GM19372 (cell line): ENCODE data around the gene SMAD3.

ENCODE experiments used
- ATAC-seq: cut with Tn5 transposase; IDR thresholded peaks from one replicate; pipeline ENCODE4 v1.9.1; 2021; ENCODE audit warnings: mild to moderate bottlenecking, low read depth, moderate library complexity; ENCODE audit not compliant: unreplicated experiment

SMAD3 gene

DNA sequence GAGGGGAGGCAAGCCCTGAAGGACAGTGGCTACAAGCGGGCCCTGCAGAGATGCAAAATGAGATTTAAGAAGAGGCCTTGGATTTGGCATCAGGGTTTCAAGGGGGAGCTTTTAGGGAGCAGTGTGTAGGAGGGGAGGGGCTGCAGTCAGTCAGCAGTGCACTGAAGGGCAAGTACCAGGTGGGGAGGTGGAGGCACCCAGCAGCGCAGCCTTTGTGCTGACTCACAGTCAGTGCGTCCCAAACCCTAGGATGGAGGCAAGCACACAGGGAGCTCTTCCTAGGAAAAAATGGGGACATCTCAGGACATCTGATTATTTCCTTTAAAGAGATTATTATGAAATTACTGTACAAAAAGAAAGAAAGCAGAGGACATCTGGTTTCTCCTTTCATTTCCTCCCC lies 109.0 kb downstream of the SMAD3 start:
- ATAC-seq: no peak

DNA sequence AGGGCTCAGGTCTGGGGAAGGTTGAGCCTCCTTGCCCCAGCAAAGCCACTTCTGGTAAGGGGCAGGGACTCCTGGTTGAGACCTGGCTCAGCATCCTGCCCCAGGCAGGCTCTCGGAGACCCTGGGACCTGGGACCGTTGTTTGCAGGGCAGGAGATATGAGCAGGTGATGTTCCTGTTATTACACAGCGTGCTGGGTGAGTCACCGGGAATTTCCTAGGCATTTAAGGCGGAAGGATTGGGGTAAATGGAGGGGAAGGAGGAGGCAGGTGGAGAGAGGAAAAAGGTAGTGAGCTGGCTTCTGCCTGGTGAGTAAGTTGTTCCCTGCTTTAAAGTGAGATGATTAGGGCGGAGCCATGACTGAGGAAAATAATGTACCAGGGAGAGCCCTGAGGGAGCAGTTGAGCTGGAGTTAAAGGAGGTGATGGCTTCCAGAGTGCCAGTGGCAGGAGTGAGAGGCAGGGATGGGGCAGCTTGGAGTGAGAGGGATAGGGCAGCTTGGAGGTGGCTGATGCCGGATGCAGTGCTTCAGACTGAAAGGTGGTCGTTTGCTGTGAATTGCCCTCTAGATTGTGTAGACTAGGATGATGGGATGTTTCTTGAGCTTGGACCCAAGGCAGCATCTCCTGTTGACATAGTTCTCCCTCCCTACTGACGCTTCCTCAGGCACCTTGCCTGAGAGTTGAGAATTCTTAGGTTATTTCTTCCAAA lies 109.6 kb downstream of the SMAD3 start:
- ATAC-seq: no peak

DNA sequence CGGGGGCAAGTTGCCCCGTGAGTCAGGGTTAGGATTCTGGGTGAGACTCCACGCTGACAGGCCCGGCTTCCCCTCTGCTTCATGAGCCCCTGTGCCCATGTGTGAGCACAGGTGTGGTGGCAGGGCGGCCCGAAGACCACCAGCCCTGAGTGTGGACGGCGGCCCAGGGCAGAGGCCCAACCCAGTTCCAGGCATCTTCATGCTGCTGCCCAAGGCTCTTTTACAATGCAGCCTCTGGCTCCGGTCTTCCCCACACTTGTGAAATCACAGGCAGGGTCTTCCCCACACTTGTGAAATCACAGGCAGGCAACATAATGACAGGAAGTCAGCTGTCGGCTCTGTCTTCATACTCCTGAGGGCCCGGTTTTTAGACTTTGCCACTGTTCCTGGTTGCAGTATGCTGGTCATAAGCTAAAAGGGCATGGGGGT lies 110.3 kb downstream of the SMAD3 start:
- no peak for ATAC-seq

DNA sequence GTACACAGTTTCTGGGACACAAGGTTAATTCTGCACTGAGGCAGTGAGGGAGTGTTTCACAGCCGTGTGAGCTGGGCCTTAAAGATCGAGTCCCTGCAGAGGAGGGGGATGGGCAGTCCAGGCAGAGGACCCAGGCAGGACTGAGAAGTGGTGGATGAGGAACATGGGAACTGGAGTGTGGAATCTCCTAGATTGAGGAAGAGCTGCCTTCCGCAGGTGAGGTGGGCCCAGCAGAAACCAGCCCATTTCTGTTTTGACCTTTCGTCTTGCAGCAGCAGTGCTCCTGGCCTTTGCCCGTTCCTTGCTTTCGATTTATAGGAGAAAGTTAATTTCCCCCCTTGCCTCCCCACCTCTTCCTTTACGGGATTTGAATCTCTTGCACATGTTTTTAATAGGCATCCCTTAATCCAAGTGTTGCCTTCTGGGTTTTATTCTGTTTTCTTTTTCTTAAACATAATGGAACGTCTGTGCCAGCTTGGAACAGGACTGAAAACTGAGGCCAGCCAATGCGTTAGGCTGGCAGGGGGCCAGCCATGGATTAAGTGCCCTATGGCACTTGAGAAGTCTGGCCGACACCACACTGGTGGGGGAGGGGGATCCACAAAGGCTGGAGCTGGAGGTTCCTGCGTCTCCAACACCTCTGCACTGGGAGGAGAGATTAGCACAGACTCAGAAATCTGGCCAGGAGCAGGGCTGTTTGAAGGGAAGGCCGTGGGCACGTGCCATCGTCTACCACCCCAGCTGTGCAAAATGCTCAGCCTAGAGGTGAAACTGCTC lies 111.0 kb downstream of the SMAD3 start:
- ATAC-seq: no peak

DNA sequence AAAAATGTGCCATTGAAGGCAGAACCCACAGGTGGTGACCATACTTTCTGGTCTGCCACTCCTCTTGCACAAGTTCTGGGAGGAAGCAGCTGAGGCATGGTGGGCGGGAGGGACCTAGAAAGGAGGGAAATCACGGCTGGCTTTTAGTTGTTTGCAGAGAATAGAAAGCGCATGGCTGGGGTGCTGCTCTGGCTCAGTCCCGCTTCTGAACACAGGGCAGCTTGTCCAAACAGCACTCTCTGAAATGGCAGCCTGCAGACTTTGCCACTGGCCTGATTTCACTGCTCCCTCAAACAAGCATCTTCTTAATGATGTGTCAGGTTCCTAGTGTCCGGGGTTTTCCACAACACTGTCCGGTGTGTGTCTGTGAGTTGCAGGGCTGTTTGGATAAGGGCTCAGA lies 112.3 kb downstream of the SMAD3 start:
- no peak for ATAC-seq

DNA sequence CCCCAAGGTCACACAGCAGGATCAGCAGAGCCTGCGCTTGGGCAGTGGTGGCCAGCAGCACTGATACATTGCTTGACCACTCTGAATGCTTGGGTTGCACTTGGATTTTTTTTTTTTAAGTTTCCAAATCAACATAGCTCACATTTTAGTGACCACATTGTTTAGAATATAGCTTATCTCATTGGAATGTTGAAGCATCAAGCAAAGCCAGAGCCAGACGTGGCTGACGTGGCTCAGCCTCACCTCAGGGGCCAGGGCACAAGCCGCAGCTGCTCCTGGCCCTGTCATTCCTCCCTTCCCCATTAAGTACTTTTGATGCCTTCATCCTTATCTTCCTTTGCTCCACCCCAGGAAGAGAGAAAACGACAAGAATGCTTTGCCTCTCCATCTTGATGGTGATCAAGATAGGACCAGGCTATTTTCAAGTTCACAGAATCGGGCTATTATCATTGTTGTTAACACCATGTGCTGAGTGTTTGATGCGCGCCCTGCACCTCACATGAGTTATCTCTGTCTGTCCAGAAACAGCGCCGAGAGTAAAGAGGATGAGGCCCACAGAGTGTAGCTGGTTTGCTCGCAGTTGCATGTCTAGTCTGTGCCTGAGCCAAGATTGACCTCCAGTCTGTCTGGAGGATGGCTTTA lies 113.3 kb downstream of the SMAD3 start:
- ATAC-seq: no peak

DNA sequence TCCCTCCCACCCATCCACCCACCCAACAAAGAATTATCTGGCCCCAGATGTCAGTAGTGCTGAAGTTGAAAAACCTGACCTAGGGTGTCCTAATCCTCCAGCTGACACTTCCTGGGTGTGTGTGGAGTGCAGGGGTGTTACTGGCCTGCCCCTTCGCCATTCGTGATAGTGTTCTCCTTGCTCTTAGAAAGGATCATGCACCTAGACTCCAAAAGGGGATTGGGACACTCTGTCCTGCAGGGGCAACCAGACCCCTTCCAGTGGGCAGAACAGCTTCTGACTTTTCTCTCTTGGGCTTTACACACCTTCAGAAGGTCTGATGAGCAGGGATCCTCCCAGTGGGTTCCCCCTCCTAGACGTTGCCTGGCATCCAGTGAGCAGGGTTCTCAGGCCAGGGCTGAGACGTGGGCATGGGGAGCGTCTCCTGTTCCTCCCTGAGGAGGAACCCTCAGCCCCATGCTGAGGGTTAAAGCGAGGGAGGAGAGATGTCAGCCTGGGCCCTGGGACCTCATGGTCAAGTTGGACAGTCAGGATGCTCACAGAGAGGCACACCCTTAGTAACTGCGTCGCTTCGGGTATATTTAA lies 114.1 kb downstream of the SMAD3 start:
- no peak for ATAC-seq

DNA sequence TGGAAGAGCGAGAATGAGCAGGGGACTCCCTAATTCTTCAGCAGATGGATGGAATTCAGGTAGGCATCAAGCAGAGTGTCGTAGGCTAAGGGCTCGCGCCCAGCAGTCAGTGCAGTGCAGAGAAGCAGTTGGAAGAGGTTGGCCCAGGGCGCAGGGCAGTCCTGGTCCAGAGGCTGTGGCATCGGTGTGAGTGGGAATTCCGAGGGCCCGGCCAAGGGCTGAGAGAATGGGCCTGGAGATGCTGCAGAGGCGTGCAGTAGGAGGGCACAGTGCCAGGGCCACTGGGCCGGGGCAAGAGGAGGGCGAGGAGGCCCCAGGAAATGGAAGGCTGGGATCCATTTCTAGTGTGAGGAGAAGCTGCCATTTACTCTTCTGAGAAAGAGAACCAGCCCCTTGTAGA lies 114.6 kb downstream of the SMAD3 start:
- ATAC-seq: no peak

DNA sequence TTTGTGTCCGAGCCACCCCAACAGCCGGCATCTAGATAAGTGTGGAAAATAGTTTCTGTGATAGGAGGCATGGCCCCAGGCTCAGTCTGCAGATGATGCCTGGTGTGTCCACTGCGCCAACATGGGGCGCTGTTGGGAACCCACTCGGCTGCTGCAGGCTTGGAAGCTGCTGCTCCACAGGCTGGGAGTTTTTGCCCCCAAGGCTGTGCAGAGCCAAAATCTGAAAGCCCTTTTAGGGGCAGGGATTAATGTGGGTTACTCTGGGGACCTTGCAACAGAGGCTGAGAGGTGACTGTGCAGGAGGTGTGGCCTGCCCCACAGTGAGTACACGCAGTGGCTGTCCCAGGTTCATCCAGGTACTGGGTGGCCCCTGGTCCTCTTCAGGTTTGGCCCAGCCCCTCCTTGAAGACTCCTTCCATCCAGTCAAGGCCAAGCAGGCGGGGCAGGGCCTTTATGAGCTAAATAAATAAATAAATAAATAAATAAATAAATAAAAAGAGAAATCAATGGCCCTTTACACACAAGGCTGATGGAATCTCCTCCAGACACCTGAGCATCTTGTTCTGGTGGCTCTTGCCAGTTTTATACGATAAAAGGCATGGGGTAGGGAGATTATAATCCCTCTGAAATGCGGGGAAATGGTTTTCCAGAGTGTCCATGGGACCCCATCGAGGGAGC lies 115.3 kb downstream of the SMAD3 start:
- no peak for ATAC-seq

DNA sequence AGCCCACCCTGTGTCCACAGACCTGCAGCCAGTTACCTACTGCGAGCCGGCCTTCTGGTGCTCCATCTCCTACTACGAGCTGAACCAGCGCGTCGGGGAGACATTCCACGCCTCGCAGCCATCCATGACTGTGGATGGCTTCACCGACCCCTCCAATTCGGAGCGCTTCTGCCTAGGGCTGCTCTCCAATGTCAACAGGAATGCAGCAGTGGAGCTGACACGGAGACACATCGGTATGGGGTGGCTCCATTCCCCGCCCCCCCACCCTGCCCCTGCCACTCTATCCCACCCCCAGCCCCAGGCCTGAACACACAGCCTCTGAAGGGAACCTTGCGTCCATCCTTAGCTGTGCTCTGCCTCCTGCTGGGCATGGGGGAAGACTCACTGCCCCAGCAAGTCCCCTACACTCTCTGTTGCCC lies 115.8 kb downstream of the SMAD3 start:
- ATAC-seq: no peak

DNA sequence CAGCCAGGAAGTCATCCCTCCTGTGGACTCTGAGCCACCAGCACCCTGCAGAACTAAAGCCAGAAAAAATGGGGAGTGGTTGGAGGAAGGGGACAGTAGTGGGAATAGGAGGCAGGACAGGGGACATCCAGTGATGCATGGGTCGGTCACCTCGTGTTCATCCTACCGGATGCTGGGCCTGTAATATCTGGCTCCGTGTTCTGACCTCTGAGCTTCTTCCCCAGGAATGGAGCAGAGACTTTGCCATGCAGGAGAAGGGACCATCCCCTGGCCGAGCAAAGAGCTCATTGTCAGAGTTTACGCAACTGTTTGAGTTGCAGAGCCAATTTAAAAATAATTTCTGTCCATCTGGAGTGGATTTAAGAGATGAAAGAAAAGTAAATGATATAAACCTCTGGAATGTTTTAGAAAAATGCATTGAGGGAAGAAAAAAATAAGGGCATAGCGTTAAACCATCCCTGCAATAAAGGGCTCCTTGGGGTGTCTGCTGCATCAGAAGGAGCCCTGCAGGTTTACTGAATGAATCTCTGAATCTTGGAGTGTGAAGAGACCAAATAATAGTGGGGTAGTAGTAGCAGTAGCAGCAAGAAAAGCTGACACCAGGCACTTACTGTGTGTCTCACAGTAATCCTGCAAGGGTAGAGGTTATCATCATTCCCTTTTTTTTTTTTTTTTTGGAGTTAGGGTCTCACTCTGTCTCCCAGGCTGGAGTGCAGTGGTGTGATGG lies 118.2 kb downstream of the SMAD3 start:
- ATAC-seq: no peak

DNA sequence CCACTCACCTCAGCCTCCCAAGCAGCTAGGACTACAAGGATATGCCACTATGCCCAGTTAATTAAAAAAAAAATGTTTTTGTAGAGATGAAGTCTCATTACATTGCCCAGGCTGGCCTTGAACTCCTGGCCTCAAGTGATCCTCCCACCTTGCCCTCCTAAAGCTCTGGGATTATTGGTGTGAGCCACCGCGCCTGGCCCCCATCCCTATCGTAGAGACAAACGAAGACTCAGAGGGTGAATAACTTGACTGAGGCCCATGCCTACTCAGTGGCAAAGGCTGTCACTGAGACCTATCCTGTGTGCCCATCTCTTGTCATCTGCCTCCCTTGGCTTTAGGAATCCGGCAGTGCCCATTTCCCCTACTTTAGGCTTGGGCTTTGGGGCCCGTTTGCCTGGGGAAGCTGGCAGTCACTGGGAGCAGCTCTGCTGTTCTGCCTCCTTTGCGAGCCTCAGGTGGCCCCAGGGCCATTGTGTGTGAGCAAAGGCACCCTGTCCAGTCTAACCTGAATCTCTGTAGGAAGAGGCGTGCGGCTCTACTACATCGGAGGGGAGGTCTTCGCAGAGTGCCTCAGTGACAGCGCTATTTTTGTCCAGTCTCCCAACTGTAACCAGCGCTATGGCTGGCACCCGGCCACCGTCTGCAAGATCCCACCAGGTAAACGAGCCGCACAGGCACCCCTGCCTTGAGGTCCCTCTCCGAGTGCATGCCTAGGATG lies 119.0 kb downstream of the SMAD3 start:
- no peak for ATAC-seq

DNA sequence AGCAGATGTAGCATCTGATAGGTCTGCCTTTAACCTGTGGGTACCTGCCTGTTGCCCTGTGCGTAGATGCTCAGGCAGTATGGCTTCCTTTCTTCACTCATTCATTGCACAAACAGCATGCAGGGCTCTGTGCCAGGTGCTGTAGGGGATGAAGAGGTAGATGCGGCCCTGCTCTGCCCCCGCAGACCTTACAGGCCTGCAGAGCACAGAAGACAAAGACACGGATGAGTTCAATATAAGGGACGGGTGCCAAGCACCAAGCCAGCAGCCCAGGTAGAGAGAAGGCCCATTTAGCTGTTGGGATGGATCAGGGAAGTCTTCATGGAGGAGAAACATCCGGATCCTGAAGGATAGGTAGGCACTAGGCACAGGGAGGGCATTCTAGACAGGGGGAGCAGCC lies 119.6 kb downstream of the SMAD3 start:
- no peak for ATAC-seq

DNA sequence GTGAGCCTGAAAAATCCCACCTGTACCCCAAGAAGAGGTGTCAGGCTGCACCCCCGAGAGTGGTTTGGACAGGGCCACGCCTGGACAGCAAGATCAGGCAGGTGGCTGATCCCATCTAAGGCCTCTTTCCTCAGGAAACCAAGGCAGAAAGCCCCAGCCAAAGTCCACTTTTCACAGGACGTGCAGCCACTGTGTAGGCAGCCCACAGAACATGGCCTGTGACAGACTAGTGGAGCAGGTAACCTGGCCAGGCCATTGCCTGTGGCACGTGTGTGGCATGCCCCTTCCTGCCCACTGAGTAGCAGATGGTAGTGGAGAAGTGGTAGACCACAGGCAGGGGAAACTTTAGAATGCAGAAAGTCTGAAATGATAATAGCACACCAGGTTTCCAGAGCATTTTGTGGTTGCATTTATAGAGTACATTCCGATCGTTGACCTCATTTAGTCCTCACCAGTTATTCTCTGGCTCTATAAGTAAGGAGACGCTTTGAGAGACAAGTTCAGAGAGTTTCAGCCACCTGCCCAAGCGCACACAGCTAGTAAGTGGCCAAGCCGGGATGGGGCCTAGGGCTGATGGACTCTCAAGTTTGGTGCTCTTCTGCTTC lies 120.3 kb downstream of the SMAD3 start:
- no peak for ATAC-seq

DNA sequence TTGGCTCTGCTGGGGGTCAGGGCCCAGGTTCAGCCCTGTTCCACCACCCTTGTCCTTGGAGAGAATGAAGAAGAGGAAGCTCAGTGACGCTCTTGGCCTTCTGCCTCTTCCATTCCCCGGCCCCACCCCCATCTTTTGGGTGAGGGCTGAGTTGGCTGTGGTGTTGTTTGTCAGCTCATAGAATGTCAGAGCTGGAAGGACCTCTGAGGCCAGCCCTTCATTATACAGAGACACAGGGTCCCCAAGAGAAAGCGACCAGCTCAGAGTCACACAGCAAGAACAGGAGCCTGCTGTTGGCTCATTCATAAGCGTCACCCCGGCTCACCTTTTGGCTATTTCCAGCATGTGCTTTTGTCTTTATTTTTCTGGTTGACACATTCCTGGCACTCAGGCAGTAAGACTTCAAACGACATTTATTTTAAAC lies 120.8 kb downstream of the SMAD3 start:
- no peak for ATAC-seq

DNA sequence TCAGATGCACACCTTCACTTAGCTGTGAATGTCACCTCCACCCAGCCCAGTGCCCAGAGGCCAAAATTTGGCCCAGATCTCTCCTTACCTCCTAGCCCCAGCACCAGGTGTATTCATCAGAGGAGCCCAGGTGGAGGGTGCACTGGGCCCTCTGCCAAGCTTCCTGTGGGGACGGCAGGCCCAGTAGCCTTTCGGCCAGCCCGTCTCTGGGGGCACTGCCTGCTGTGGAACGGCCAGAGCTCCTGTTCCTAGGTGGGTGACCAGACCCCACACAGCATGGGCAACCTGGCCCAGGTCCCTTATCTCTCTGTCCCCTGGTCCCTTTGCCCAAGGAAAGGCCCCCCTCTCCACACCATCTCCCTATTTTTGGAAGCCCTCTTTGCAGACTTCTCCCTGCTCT lies 121.3 kb downstream of the SMAD3 start:
- ATAC-seq: no peak

DNA sequence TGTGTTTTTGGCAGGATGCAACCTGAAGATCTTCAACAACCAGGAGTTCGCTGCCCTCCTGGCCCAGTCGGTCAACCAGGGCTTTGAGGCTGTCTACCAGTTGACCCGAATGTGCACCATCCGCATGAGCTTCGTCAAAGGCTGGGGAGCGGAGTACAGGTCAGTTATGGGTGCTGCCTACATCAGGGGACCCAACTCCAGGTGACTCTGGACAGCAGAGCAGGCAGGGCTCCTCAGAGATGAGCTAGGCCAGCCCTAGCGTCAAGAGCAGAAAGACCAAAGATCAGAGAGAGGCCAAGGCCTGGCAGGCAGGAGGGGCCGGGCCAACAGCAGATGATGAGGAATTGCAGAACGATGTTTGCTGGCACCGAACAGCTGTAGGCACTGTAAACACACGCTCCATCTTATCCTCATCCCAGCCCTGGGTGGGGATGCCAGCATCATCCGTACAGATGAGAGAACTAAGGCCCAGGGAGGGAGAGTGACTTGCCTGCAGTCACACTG lies 122.0 kb downstream of the SMAD3 start:
- no peak for ATAC-seq

DNA sequence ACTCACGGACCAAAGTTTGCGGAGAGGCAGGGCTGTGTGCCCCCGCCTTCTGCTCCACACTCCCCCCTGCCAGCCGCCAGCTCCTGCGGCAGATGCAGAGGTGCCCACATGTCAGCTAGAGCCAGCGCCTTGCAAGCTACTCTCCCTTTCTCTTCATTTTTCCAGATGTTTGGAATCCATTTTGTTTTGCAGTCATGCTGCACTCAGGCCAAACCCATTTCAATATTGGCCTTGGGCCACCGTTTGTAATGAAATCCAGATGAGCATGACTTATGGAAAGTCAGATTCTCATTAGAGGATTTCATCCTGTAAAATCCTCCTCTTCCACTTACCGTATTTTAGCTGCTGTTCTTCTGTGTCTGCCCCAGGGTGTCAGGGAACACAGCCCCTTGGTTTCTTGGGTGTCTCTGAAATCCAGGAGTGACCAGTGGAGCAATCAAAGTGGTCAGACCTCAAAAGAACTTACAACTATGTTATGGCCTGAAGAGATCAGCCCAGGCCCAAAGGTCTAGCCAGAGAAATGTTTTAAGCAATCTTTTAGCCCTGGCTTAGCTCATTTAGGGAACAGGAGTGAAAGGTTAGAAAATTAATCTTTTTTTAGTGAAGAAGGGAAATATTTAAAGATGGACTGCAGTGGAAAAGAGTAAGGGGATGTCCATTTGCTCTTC lies 123.3 kb downstream of the SMAD3 start:
- no peak for ATAC-seq
